ENCODE data around the gene FOXP1.

The FOXP1 gene

DNA sequence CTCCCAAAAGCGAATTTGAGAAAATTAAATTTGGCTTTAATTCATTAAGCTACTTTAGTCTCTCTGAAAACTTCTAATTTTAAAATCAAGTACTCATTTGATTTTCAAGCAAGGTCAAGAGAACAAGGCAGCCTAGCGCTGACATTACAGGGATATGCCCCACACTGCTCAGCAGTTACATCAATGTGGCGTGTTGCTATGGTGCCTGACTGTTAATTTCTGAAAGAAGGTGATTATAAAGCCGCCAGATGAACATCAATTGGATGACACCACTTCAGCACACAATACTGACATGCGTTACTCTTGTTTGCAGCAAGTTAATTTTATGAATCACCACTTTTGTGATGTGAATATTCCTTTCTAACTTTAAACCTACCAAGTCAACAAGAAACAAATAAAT lies 284.4 kb downstream of the FOXP1 start:
- ATAC-seq, result peak; percentile 73 to 84

- no peak for ATAC-seq
Measured at GRCh38 chr3:71294919-71295318, 288.6 kb downstream of the FOXP1 start.

- ATAC-seq, result no peak
Measured at GRCh38 chr3:71290301-71290700, 293.2 kb downstream of the FOXP1 start.

DNA sequence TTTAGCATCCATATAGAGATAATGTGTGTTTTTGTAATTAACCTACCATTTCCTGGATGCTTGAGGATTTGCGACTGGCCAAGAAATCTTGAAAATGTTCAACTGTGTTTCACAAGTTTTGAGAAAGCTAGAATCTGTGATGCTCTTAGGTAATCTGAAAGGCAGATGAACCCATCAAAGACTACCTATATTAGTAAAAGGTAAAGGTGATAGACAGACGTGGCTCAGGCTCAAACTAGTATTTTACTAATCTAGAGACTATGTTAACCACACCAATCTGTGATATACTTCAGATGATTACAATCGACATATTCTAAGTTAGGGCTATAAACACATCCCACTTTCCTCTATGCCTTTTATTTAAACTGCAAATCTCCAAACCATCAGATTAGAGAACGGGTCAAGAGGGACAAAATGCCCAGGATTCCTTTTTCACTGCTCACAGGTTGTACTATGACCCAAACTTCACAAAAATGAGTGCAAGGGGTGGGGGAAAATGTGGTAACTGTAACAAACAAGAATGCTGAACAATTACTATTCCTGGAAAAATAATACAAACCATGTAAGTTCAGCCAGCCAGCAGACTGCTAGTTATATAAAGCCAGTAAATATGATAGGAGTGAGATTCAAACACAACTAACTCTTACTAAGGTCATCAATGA lies 295.1 kb downstream of the FOXP1 start:
- peak; percentile 84 to 98 for ATAC-seq

GRCh38 chr3:71285086-71285485 lies 298.4 kb downstream of the FOXP1 start:
- ATAC-seq, result no peak

DNA sequence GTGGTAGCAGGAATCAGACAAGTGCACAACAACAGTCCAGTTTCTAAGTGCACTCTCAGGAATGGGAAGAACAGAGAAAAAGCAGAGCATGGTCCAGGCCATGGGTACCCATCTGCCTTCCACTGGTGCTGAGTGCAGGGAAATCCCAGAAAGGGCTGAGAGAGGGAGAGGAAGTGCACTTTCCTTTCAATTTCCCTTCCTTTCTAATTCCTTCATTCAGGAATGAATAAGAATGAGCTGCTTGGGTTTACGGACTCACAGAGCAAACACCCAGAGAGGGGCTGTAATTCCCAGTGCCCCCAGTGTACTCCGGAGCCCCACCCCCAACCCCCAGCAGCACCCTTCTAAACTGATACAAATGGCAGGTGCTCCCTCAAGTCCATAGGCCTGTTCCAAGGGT lies 300.6 kb downstream of the FOXP1 start:
- no peak for ATAC-seq

- no peak for ATAC-seq
Measured at GRCh38 chr3:71281280-71281679, 302.2 kb downstream of the FOXP1 start.

DNA sequence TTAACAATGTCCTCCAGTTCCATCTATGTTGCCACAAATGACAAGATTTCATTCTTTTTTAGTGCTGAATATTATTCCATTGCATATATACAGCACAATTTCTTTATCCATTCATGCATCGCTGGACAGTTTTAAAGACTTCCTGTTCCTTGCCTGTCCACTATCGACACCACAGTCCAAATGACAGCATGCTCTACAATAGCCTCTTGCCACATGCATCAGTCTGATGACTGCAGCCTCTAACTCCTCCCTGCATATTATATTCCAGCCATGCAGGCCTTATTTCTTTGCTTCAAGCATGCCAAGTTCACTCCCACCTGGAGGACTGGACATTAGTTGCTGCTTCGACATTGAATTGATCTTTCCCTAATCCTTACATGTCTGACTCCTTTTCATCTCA lies 306.2 kb downstream of the FOXP1 start:
- ATAC-seq, result no peak

DNA sequence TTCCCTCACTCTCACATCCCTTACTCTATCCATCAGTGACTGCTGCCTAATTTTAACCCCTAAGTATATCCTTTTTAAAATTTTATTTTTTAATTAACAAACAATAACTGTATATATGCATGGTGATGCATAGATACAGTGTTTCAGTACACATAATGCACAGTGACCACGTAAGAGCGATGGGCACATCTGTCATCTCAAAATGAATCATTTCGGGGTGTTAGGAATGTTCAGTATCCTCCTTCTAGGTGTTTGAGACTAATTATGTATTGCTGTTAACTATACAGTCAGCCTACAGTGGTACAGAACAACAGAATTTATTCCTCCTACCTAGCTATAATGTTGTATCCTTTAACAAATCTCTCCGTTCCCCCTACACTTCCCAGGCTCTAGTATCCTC lies 307.0 kb downstream of the FOXP1 start:
- ATAC-seq, result peak; percentile 28 to 63

- ATAC-seq, result no peak
Measured at GRCh38 chr3:71273453-71273852, 310.1 kb downstream of the FOXP1 start.

- no peak for ATAC-seq
Measured at GRCh38 chr3:71271596-71271995, 311.9 kb downstream of the FOXP1 start.

- ATAC-seq, result no peak
Measured at GRCh38 chr3:71269906-71270305, 313.6 kb downstream of the FOXP1 start.

GRCh38 chr3:71268462-71268999 lies 315.0 kb downstream of the FOXP1 start:
- ATAC-seq, result no peak

- ATAC-seq, result peak in 1 of 2 donors; percentile 15
Measured at GRCh38 chr3:71266875-71267274, 316.7 kb downstream of the FOXP1 start.

GRCh38 chr3:71265365-71265915 lies 318.1 kb downstream of the FOXP1 start:
- no peak for ATAC-seq

DNA sequence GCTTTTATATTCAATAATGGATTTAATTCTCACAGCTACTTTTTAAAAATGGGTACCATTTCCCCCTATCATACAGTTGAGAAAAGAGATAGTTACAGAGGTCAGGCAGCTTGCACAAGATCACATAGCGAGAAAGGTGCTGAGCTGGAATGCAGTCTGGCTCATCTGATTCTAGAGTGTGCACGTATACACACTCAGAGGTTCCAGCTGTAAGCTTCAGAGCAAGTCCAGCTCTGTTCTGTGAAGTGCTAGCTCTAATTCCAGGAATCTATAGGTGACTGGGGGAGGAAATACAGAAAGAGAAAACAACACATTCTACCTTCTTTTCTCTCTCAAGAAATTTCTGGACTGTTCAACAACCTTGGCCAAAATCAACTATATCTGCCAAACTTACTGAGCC lies 318.7 kb downstream of the FOXP1 start:
- ATAC-seq, result peak; percentile 44 to 47

GRCh38 chr3:71262364-71263265 lies 320.9 kb downstream of the FOXP1 start:
- ATAC-seq, result peak; percentile 44 to 49

DNA sequence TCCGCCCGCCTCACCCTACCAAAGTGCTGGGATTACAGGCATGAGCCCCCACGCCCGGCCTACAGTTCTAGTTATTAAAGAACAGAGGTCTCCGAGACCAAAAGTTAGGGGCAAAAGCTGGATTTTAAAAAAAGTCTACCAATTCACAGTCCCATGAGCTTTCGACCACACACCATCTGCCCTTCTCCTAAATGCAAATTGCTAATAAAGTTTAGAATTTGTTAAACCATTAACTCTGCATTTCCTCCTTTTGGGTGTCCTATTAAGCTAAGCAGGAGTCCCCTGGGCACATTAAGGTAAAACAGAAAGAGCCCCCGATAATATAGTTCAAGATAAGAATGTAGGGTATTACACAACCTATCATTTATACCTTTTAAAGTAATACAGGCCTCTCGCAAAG lies 322.7 kb downstream of the FOXP1 start:
- no peak for ATAC-seq

- no peak for ATAC-seq
Measured at GRCh38 chr3:71258526-71258925, 325.0 kb downstream of the FOXP1 start.

DNA sequence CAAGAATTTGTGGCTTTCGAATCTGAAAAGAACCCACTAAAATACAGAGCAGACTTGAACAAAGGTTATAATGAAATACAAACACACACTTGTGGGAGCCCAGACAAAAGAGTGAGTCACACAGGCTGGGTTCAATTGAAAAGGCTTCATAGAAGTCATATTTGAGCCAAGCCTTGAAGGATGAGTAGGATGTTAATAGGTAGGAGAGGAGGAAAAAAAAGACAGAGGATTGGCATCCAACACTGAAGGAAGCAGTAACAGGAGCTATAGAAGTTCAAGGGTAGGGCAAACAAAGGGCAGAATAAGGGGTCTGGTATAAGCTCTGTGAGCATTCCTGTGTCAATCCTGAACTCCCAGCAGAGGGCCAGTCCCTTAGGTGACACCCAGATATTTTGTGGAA lies 325.4 kb downstream of the FOXP1 start:
- peak; percentile 25 to 36 for ATAC-seq

GRCh38 chr3:71255498-71255897 lies 328.0 kb downstream of the FOXP1 start:
- no peak for ATAC-seq

DNA sequence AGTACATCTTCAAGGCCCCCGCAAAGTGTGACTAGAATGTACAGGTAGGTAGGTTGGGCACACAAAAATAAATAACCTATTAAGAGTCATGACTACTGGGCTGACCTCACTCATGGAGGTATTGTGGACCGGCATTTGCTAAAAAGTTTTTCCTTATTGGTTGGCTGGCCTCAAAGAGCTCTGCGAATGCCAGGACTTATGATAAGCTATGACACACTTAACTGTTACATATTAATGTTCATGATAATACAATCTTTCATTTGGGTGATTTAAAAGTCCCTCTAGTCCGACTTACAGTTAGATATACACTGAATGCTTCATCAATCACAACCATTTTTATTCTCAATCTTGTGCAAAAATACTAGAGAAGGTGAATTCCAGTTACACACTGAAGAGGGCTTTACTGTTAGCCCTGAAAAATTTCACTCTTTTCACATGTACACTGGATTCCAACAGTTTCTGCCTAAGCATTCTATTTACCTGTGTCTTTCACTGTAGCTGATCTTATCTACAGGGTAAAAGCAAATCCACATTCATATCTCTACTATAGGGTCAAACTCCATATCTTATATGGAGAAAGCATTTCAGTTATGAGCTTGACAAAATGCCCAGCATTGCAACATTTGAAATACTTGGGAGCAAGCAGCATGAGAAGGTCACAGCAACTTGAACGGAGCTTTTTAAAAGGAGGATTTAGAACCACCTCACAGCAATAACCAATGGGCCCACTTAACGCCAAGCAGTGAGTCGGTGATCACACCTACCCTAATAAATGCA lies 329.1 kb downstream of the FOXP1 start:
- no peak for ATAC-seq

DNA sequence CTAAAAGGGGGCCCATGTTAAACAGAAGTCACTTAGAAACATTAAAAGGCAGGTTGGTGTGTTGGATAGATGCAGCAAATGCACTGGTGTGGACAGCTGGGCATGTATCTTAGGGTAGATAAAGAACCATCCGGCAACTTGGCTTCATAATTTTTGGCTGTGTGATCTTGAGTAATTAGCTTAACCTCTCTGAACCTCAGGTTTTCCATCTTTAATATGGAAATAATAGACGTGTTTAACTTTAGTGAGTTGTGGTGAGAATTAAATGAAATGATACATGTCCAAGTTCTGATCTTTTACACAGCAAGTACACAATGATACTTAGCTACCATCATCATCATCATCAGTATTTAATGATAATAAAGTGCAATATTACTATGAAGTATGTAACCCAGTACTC lies 330.4 kb downstream of the FOXP1 start:
- no peak for ATAC-seq

Measured in activated CD4-positive, CD25-positive, alpha-beta regulatory T cell treated with anti-CD3 and anti-CD28 coated beads, Interleukin-2, amount 50 U/mL, for 24 hours (primary cell).